HG03432 (cell line): ENCODE data around the gene ALG2.

Experiments used
- ATAC-seq: cut with Tn5 transposase; IDR thresholded peaks from one replicate; pipeline ENCODE4 v1.9.1; 2021; ENCODE audit warnings: mild to moderate bottlenecking, moderate library complexity; ENCODE audit not compliant: unreplicated experiment

ALG2 gene

GRCh38 chr9:99177576-99178366 lies 44.0 kb downstream of the ALG2 start:
- ATAC-seq = no peak

- ATAC-seq = no peak
Observed at GRCh38 chr9:99176527-99177013, 45.2 kb downstream of the ALG2 start.

- ATAC-seq = peak; percentile 80
Observed at GRCh38 chr9:99173570-99174504, 47.9 kb downstream of the ALG2 start.

GRCh38 chr9:99172124-99173091 lies 49.3 kb downstream of the ALG2 start:
- ATAC-seq = no peak

GRCh38 chr9:99171225-99172123 lies 50.3 kb downstream of the ALG2 start:
- no peak for ATAC-seq

GRCh38 chr9:99169982-99170761 lies 51.6 kb downstream of the ALG2 start:
- ATAC-seq = no peak

GRCh38 chr9:99169086-99169485 lies 52.7 kb downstream of the ALG2 start:
- ATAC-seq = no peak

GRCh38 chr9:99167694-99168093 lies 54.0 kb downstream of the ALG2 start:
- ATAC-seq = peak; percentile 33

GRCh38 chr9:99167119-99167518 lies 54.6 kb downstream of the ALG2 start:
- no peak for ATAC-seq
